Upper lobe of right lung (tissue), 1 donor: ENCODE measurements around the gene ENTPD6. TPM values are rescaled to one million over a fixed set of nuclear protein-coding genes. Genes with fewer than 3 reads are reported as not detected.
"Not testable (repeated sequence)": the region's sequence is repeated elsewhere in the genome, so short reads cannot be mapped to it uniquely, and the experiment has no call there.

ENCODE experiments used
- ATAC-seq: fragments of 200-7000 bp; cut with Tn5 transposase; one replicate; pipeline ENCODE4 v1.9.1; 2020; ENCODE audit warnings: mild to moderate bottlenecking, moderate library complexity
- DNase-seq: peaks from one replicate; pipeline ENCODE4 v3.0.0-alpha.2; 2020
- H3K27ac ChIP-seq: fragments of 200-600 bp; one replicate; pipeline ENCODE4 v1.8.0; 2022
- H3K27me3 ChIP-seq: fragments of 200-600 bp; one replicate; pipeline ENCODE4 v1.8.0; 2022; ENCODE audit warnings: mild to moderate bottlenecking
- H3K36me3 ChIP-seq: fragments of 200-600 bp; one replicate; pipeline ENCODE4 v1.8.0; 2022
- H3K4me1 ChIP-seq: fragments of 200-600 bp; one replicate; pipeline ENCODE4 v1.8.0; 2022
- H3K4me3 ChIP-seq: fragments of 200-600 bp; one replicate; pipeline ENCODE4 v1.8.0; 2022; ENCODE audit warnings: mild to moderate bottlenecking
- H3K9me3 ChIP-seq: fragments of 200-600 bp; one replicate; pipeline ENCODE4 v1.8.0; 2022
- CTCF ChIP-seq: fragments of 200-600 bp; IDR thresholded peaks from one replicate; pipeline ENCODE4 v1.8.0; 2022; ENCODE audit warnings: antibody characterized with exemption
- intact Hi-C: fragments of 100-400 bp; cut with DNase I; formaldehyde crosslinking; loops from one replicate; pipeline ENCODE4 v1.11.0; 2022
- total RNA-seq: library from RNA; stranded (reverse); fragmentation: NEBNext Ultra II Directional; extraction: Animal tissue kit (Norgen Biotek cat#: 25700); gene quantifications from one replicate; pipeline ENCODE4 v1.2.1, GENCODE V29; 2021
- donor health status: DM: no; HTN: yes; CAD: no; lungs with severe emphysema.

ENTPD6 gene
- total RNA-seq, 1 donor from 2014 or later = 75.6 TPM

- H3K27me3 ChIP-seq = no peaks in the 10 kb centered on the region
- no peaks in the 10 kb centered on the region for H3K36me3 ChIP-seq
- TF ChIP-seq CTCF = no peak
- ATAC-seq (no peak), DNase-seq (no peak)
- peaks cover 9% of the 10 kb centered on the region for H3K4me1 ChIP-seq
- H3K27ac ChIP-seq = no peak overlapping the region
- H3K9me3 ChIP-seq = no peaks in the 10 kb centered on the region
- no peak overlapping the region for H3K4me3 ChIP-seq
- intact Hi-C loops = no loop called here
Observed at GRCh38 chr20:25236450-25237304, 41.2 kb downstream of the ENTPD6 start.

GRCh38 chr20:25237610-25238318 is 42.3 kb downstream of the ENTPD6 start:
- Histone ChIP-seq H3K27ac (no peak overlapping the region), H3K4me3 (no peak overlapping the region), H3K27me3 (no peaks in the 10 kb centered on the region), H3K4me1 (peaks cover 8% of the 10 kb centered on the region), H3K9me3 (no peaks in the 10 kb centered on the region), H3K36me3 (no peaks in the 10 kb centered on the region)
- intact Hi-C loops = no loop called here
- no peak for TF ChIP-seq CTCF
- ATAC-seq (peak; percentile 89), DNase-seq (no peak)

GRCh38 chr20:25238319-25239037 is 43.0 kb downstream of the ENTPD6 start:
- DNase-seq (no peak), ATAC-seq (no peak)
- H3K4me3 ChIP-seq = no peak overlapping the region
- H3K27me3 ChIP-seq = no peaks in the 10 kb centered on the region
- no peaks in the 10 kb centered on the region for H3K36me3 ChIP-seq
- peaks cover 3% of the 10 kb centered on the region for H3K4me1 ChIP-seq
- intact Hi-C loops = no loop called here
- no peak overlapping the region for H3K27ac ChIP-seq
- TF ChIP-seq CTCF = no peak
- H3K9me3 ChIP-seq = no peaks in the 10 kb centered on the region

GRCh38 chr20:25239387-25240370 is 44.2 kb downstream of the ENTPD6 start:
- no peak for TF ChIP-seq CTCF
- intact Hi-C loops = no loop called here
- peaks cover 3% of the 10 kb centered on the region for H3K4me1 ChIP-seq
- H3K36me3 ChIP-seq = no peaks in the 10 kb centered on the region
- H3K4me3 ChIP-seq = no peak overlapping the region
- ATAC-seq (no peak), DNase-seq (no peak)
- H3K9me3 ChIP-seq = no peaks in the 10 kb centered on the region
- no peaks in the 10 kb centered on the region for H3K27me3 ChIP-seq
- no peak overlapping the region for H3K27ac ChIP-seq

- intact Hi-C loops = not testable (repeated sequence)
Observed at GRCh38 chr20:25240851-25241658, 45.5 kb downstream of the ENTPD6 start.

GRCh38 chr20:25241659-25241955 is 46.1 kb downstream of the ENTPD6 start:
- H3K27me3 ChIP-seq, ATAC-seq, H3K36me3 ChIP-seq, H3K9me3 ChIP-seq, DNase-seq, intact Hi-C loops, H3K27ac ChIP-seq, H3K4me3 ChIP-seq, H3K4me1 ChIP-seq: not testable (repeated sequence)

More at GRCh38 chr20:25240851-25241658, 45.5 kb downstream of the ENTPD6 start:
- not testable (repeated sequence) for H3K36me3 ChIP-seq, H3K27me3 ChIP-seq, ATAC-seq, H3K4me1 ChIP-seq, H3K4me3 ChIP-seq, H3K9me3 ChIP-seq, H3K27ac ChIP-seq, DNase-seq
